Stimulated activated CD8-positive, alpha-beta memory T cell treated with anti-CD3 and anti-CD28 coated beads, Interleukin-4, amount 100 ng/mL, for 4 hours (primary cell): ENCODE results near the gene ST8SIA6.
"Not testable (repeated sequence)": the region's sequence is repeated elsewhere in the genome, so short reads cannot be mapped to it uniquely, and the experiment has no call there.

Experiments
- DNase-seq, 2 donors: peaks; one replicate each; pipeline ENCODE4 v3.0.0-alpha.2; 2020; ENCODE audit warnings: low read depth in 2 of 2, low spot score in 1 of 2

Gene ST8SIA6

GRCh38 chr10:17427201-17427600 is 27.2 kb downstream of the ST8SIA6 start:
- DNase-seq = no peak

GRCh38 chr10:17426263-17426750 is 28.1 kb downstream of the ST8SIA6 start:
- DNase-seq = no peak

- DNase-seq = peak in 1 of 2 donors; percentile 6
Measured at GRCh38 chr10:17425584-17426262, 28.7 kb downstream of the ST8SIA6 start.

GRCh38 chr10:17423632-17424186 is 30.7 kb downstream of the ST8SIA6 start:
- no peak for DNase-seq

GRCh38 chr10:17422931-17423330 is 31.5 kb downstream of the ST8SIA6 start:
- DNase-seq = no peak

GRCh38 chr10:17418249-17418648 is 36.1 kb downstream of the ST8SIA6 start:
- no peak for DNase-seq

GRCh38 chr10:17416442-17417211 is 37.8 kb downstream of the ST8SIA6 start:
- DNase-seq = no peak

GRCh38 chr10:17415046-17415658 is 39.2 kb downstream of the ST8SIA6 start:
- DNase-seq = no peak

GRCh38 chr10:17414484-17414883 is 39.9 kb downstream of the ST8SIA6 start:
- DNase-seq = no peak

GRCh38 chr10:17413876-17414275 is 40.5 kb downstream of the ST8SIA6 start:
- DNase-seq = no peak

- no peak for DNase-seq
Measured at GRCh38 chr10:17412323-17412722, 42.1 kb downstream of the ST8SIA6 start.

- no peak for DNase-seq
Measured at GRCh38 chr10:17410907-17411306, 43.5 kb downstream of the ST8SIA6 start.

GRCh38 chr10:17409170-17409733 is 45.1 kb downstream of the ST8SIA6 start:
- DNase-seq = no peak

- no peak for DNase-seq
Measured at GRCh38 chr10:17407047-17407446, 47.3 kb downstream of the ST8SIA6 start.

GRCh38 chr10:17406036-17406834 is 48.2 kb downstream of the ST8SIA6 start:
- DNase-seq = no peak

- DNase-seq = no peak
Measured at GRCh38 chr10:17403161-17403560, 51.2 kb downstream of the ST8SIA6 start.

- DNase-seq = not testable (repeated sequence)
Measured at GRCh38 chr10:17402040-17402439, 52.4 kb downstream of the ST8SIA6 start.

- no peak for DNase-seq
Measured at GRCh38 chr10:17396004-17396403, 58.4 kb downstream of the ST8SIA6 start.

- no peak for DNase-seq
Measured at GRCh38 chr10:17394854-17395253, 59.5 kb downstream of the ST8SIA6 start.

- no peak for DNase-seq
Measured at GRCh38 chr10:17387861-17388503, 66.4 kb downstream of the ST8SIA6 start.
